GM23338 (cell line): ENCODE results near the gene CMIP.

Source experiments
- CREB1 ChIP-seq: fragments of 250-450 bp; sonication (Bioruptor Pico); IDR thresholded peaks from 2 replicates; pipeline ENCODE4 v1.5.0; 2020; ENCODE audit warnings: low read depth, mild to moderate bottlenecking, moderate library complexity
- EZH2 ChIP-seq: fragments of 200-600 bp; sonication (generic); IDR thresholded peaks from one replicate; pipeline ENCODE4 v1.8.0; 2017; ENCODE audit warnings: antibody characterized with exemption, mild to moderate bottlenecking, low read depth; ENCODE audit not compliant: unreplicated experiment

GRCh38 chr16:81572386-81573144 lies 128.0 kb downstream of the CMIP start:
- TF ChIP-seq CREB1 (CRISPR knock-in tag) (no peak), EZH2 (no peak)
